HepG2 (cell line): Measurements from ENCODE around the gene FBF1. TPM values are rescaled to one million over a fixed set of nuclear protein-coding genes. Genes with fewer than 3 reads are reported as not detected.

Experiments used
- CBFB ChIP-seq: sonication (generic); formaldehyde crosslinking; IDR thresholded peaks from 2 replicates; pipeline ENCODE4 v1.4.0; 2020; ENCODE audit warnings: missing genetic modification reagents
- FOXO1 ChIP-seq: sonication (generic); formaldehyde crosslinking; IDR thresholded peaks from 2 replicates; pipeline ENCODE4 v1.4.0; 2020; ENCODE audit warnings: missing genetic modification reagents
- KLF12 ChIP-seq: sonication (generic); formaldehyde crosslinking; IDR thresholded peaks from 2 replicates; pipeline ENCODE4 v1.4.0; 2020; ENCODE audit warnings: missing genetic modification reagents, borderline replicate concordance
- MEIS2 ChIP-seq: sonication (generic); formaldehyde crosslinking; IDR thresholded peaks from 2 replicates; pipeline ENCODE4 v1.9.0; 2021; ENCODE audit warnings: mild to moderate bottlenecking, missing genetic modification reagents
- NFKBIZ ChIP-seq: IDR thresholded peaks from 2 replicates; pipeline ENCODE4 v1.6.1; 2018; ENCODE audit warnings: missing genetic modification reagents, missing compliant biosample characterization
- NR2F2 ChIP-seq: IDR thresholded peaks from 2 replicates; pipeline ENCODE4 v1.6.1; 2012; ENCODE audit warnings: low read depth, inconsistent platforms, borderline replicate concordance
- PAX8 ChIP-seq: sonication (generic); formaldehyde crosslinking; IDR thresholded peaks from 2 replicates; pipeline ENCODE4 v1.8.0; 2022; ENCODE audit warnings: mild to moderate bottlenecking, missing genetic modification reagents, borderline replicate concordance
- PRMT3 ChIP-seq: sonication (generic); formaldehyde crosslinking; IDR thresholded peaks from 2 replicates; pipeline ENCODE4 v1.8.1; 2022; ENCODE audit warnings: low read depth, mild to moderate bottlenecking, moderate library complexity, missing genetic modification reagents, borderline replicate concordance
- RELA ChIP-seq: sonication (generic); formaldehyde crosslinking; IDR thresholded peaks from 2 replicates; pipeline ENCODE4 v1.4.0; 2020; ENCODE audit warnings: missing genetic modification reagents
- ZNF124 ChIP-seq: sonication (generic); formaldehyde crosslinking; IDR thresholded peaks from 2 replicates; pipeline ENCODE4 v1.4.0; 2020; ENCODE audit warnings: missing genetic modification reagents
- ZNF224 ChIP-seq: sonication (generic); formaldehyde crosslinking; IDR thresholded peaks from 2 replicates; pipeline ENCODE4 v1.5.0; 2020; ENCODE audit warnings: mild to moderate bottlenecking, missing genetic modification reagents
- polyA plus RNA-seq, 8 experiments: library from polyadenylated mRNA; depleted of rRNA in 3 of 8; stranded (reverse) in 7 of 8; unstranded in 1 of 8; fragments of >200 nt; fragmentation: Illumina TruSeq in 4 of 8; extraction: Trizol in 4 of 8; gene quantifications; 2 replicates each; pipeline versions ENCODE4 v1.2.1 to v1.2.3, GENCODE V29; 2011 to 2016; ENCODE audit warnings: low read depth in 4 of 8, missing spikeins in 1 of 8, mixed read lengths in 1 of 8; ENCODE audit not compliant: insufficient read depth in 1 of 8
- total RNA-seq, 5 experiments: library from RNA; depleted of rRNA; stranded (reverse); fragments of >200 nt; fragmentation: Illumina TruSeq; extraction: Trizol; gene quantifications; 2 replicates each; pipeline ENCODE4 v1.2.3, GENCODE V29; 2016; ENCODE audit warnings: low read depth in 1 of 5
- TF ChIP-seq, protein P1 (sequence below): sonication (generic); formaldehyde crosslinking; IDR thresholded peaks from 2 replicates; pipeline ENCODE4 v1.4.0; 2020; ENCODE audit warnings: missing genetic modification reagents
- TF ChIP-seq, protein P2 (sequence below): sonication (generic); formaldehyde crosslinking; IDR thresholded peaks from 2 replicates; pipeline ENCODE4 v1.4.0; 2020; ENCODE audit warnings: mild to moderate bottlenecking, missing genetic modification reagents
- TF ChIP-seq, protein P3 (sequence below): sonication (generic); formaldehyde crosslinking; IDR thresholded peaks from 2 replicates; pipeline ENCODE4 v1.4.0; 2020; ENCODE audit warnings: low read depth, mild to moderate bottlenecking, missing genetic modification reagents
- TF ChIP-seq, protein P4 (sequence below): sonication (generic); formaldehyde crosslinking; IDR thresholded peaks from 2 replicates; pipeline ENCODE4 v1.5.0; 2020; ENCODE audit warnings: missing genetic modification reagents
- TF ChIP-seq, protein P5 (sequence below), 2 experiments: sonication (generic) in 1 of 2; formaldehyde crosslinking in 1 of 2; IDR thresholded peaks; 2 replicates each; pipeline versions ENCODE4 v1.4.0 to v1.6.1; 2018 to 2020; ENCODE audit warnings: missing genetic modification reagents in 2 of 2, borderline replicate concordance in 1 of 2, low read depth in 1 of 2, mild to moderate bottlenecking in 1 of 2, missing biosample characterization in 1 of 2
- TF ChIP-seq, protein P6 (sequence below): sonication (generic); formaldehyde crosslinking; IDR thresholded peaks from 2 replicates; pipeline ENCODE4 v1.4.0; 2020; ENCODE audit warnings: missing genetic modification reagents
- TF ChIP-seq, protein P7 (sequence below): sonication (generic); formaldehyde crosslinking; IDR thresholded peaks from 2 replicates; pipeline ENCODE4 v1.8.1; 2023; ENCODE audit warnings: missing genetic modification reagents, mild to moderate bottlenecking, borderline replicate concordance

The FBF1 gene
- total and polyA plus RNA-seq, 2 of the 13 experiments (the other 11 are each of a cell fraction or from before 2014, with no cell fraction given) = 2.4 to 8.1 TPM

DNA sequence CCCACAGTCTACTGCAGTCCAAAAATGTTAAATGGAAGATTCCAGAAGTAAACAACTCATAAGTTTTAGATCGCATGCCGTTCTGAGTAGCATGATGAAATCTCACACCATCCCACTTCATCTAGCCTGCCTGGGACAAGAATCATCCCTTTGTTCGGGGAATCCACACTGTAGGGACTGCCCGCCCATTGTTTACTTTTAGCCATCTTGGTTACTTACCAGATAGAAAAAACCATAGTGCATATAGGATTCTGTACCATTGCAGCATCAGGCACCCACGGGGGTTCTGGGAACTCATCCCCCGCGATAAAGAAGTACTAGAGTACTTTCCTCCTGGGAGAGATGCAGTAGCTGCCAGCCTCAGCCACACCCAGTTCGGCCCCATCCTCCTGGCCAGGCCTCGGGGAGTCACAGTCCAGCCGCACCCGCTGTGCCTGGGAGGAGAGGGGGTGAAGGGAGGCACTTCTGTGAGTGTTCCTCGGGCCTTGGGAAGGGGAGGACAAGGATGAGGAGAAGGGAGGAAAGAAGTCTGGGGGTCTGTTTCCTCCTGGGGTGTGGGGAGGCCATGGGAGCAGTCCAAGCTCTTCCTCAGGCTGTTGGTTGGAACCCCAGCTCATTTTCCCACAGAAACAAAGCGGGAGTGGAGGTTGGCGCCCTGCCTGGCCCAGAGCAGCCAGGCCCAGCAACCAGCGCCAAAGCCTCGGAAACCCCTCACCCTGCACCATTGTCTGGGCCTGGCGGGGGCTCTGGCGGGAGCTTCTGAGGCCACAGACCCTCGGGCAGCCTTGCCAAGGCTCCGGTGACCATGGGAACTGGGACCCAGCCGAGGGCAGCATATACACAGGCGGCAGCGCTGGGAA is 71.3 kb downstream of the FBF1 start (continued):
- TF ChIP-seq ZNF124 (CRISPR knock-in tag) = peak; percentile 62
- TF ChIP-seq CBFB (CRISPR knock-in tag) = peak; percentile 67; the same call in 1 of the 2 replicates
- TF ChIP-seq, protein P1, sequence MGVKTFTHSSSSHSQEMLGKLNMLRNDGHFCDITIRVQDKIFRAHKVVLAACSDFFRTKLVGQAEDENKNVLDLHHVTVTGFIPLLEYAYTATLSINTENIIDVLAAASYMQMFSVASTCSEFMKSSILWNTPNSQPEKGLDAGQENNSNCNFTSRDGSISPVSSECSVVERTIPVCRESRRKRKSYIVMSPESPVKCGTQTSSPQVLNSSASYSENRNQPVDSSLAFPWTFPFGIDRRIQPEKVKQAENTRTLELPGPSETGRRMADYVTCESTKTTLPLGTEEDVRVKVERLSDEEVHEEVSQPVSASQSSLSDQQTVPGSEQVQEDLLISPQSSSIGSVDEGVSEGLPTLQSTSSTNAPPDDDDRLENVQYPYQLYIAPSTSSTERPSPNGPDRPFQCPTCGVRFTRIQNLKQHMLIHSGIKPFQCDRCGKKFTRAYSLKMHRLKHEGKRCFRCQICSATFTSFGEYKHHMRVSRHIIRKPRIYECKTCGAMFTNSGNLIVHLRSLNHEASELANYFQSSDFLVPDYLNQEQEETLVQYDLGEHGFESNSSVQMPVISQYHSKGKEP (CRISPR knock-in tag) = no peak
- peak; percentile 62; the same call in 1 of the 2 replicates for TF ChIP-seq RELA
- TF ChIP-seq, protein P2, sequence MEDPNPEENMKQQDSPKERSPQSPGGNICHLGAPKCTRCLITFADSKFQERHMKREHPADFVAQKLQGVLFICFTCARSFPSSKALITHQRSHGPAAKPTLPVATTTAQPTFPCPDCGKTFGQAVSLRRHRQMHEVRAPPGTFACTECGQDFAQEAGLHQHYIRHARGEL (CRISPR knock-in tag) = no peak
- TF ChIP-seq, protein P3, sequence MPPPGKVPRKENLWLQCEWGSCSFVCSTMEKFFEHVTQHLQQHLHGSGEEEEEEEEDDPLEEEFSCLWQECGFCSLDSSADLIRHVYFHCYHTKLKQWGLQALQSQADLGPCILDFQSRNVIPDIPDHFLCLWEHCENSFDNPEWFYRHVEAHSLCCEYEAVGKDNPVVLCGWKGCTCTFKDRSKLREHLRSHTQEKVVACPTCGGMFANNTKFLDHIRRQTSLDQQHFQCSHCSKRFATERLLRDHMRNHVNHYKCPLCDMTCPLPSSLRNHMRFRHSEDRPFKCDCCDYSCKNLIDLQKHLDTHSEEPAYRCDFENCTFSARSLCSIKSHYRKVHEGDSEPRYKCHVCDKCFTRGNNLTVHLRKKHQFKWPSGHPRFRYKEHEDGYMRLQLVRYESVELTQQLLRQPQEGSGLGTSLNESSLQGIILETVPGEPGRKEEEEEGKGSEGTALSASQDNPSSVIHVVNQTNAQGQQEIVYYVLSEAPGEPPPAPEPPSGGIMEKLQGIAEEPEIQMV (CRISPR knock-in tag) = peak; percentile 54; the same call in 1 of the 2 replicates
- TF ChIP-seq, protein P4, sequence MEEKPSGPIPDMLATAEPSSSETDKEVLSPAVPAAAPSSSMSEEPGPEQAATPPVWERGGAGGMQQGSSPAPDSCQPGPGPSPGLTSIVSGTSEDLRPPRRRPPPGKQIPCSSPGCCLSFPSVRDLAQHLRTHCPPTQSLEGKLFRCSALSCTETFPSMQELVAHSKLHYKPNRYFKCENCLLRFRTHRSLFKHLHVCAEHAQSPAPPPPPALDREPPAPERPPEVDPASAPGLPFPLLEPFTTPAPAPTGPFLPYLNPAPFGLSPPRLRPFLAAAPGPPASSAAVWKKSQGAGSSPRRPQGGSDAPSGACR (CRISPR knock-in tag) = 0 out of 2 replicates have a peak, but pooled peaks have one; percentile 57
- TF ChIP-seq, protein P5, sequence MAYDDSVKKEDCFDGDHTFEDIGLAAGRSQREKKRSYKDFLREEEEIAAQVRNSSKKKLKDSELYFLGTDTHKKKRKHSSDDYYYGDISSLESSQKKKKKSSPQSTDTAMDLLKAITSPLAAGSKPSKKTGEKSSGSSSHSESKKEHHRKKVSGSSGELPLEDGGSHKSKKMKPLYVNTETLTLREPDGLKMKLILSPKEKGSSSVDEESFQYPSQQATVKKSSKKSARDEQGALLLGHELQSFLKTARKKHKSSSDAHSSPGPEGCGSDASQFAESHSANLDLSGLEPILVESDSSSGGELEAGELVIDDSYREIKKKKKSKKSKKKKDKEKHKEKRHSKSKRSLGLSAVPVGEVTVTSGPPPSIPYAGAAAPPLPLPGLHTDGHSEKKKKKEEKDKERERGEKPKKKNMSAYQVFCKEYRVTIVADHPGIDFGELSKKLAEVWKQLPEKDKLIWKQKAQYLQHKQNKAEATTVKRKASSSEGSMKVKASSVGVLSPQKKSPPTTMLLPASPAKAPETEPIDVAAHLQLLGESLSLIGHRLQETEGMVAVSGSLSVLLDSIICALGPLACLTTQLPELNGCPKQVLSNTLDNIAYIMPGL (CRISPR knock-in tag; IDR thresholded peaks at IDR 0.05; ENCODE audit: borderline replicate concordance in 1 of 2, low read depth in 1 of 2) = peak; percentile 13 to 69; a peak in 3 of 4 replicates
- TF ChIP-seq PAX8 (CRISPR knock-in tag) = no peak
- TF ChIP-seq NFKBIZ (CRISPR knock-in tag) = peak; percentile 81; the same call in 1 of the 2 replicates
- peak; percentile 65; the same call in 1 of the 2 replicates for TF ChIP-seq PRMT3 (CRISPR knock-in tag)
- 0 out of 2 replicates have a peak, but pooled peaks have one; percentile 70 for TF ChIP-seq ZNF224
- TF ChIP-seq, protein P6, sequence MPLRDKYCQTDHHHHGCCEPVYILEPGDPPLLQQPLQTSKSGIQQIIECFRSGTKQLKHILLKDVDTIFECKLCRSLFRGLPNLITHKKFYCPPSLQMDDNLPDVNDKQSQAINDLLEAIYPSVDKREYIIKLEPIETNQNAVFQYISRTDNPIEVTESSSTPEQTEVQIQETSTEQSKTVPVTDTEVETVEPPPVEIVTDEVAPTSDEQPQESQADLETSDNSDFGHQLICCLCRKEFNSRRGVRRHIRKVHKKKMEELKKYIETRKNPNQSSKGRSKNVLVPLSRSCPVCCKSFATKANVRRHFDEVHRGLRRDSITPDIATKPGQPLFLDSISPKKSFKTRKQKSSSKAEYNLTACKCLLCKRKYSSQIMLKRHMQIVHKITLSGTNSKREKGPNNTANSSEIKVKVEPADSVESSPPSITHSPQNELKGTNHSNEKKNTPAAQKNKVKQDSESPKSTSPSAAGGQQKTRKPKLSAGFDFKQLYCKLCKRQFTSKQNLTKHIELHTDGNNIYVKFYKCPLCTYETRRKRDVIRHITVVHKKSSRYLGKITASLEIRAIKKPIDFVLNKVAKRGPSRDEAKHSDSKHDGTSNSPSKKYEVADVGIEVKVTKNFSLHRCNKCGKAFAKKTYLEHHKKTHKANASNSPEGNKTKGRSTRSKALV = peak; percentile 56; the same call in 1 of the 2 replicates
- TF ChIP-seq NR2F2 = no peak
- peak; percentile 89; the same call in 1 of the 2 replicates for TF ChIP-seq FOXO1
- TF ChIP-seq, protein P7, sequence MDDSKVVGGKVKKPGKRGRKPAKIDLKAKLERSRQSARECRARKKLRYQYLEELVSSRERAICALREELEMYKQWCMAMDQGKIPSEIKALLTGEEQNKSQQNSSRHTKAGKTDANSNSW (CRISPR knock-in tag) = no peak
- 0 out of 2 replicates have a peak, but pooled peaks have one; percentile 32 for TF ChIP-seq MEIS2 (CRISPR knock-in tag)
- TF ChIP-seq KLF12 (CRISPR knock-in tag) = peak; percentile 47; the same call in 1 of the 2 replicates
